GM12872 (cell line): ENCODE data around the gene LNX2.

Source experiments
- CTCF ChIP-seq: IDR thresholded peaks from 3 replicates; pipeline ENCODE4 v1.5.1; 2011; ENCODE audit warnings: low read depth, mild to moderate bottlenecking, low read length, moderate library complexity; ENCODE audit not compliant: insufficient read depth

The LNX2 gene

GRCh38 chr13:27574661-27575060 lies 45.7 kb downstream of the LNX2 start:
- TF ChIP-seq CTCF, result no peak

GRCh38 chr13:27573265-27573664 lies 47.1 kb downstream of the LNX2 start:
- no peak for TF ChIP-seq CTCF

GRCh38 chr13:27572234-27572901 lies 48.0 kb downstream of the LNX2 start:
- TF ChIP-seq CTCF, result no peak

DNA sequence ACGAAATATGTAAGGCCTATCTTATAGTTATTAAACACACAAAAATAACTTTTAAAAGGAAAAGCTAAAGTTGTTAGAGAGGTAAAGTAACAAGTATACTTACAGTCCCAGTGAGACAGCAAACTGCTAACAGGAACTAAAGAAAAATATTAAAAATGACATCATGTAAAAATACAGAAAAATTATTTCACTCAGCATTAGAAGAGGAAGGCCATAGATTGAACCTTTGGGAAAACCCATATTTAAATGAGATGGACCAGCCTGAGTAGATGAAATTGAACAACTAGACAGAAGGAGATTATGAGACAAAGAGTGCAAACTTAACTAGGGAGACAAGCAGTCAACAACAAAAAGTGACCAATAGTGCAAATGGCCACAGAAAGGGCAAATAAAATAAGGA lies 49.4 kb downstream of the LNX2 start:
- no peak for TF ChIP-seq CTCF

GRCh38 chr13:27569405-27569804 lies 50.9 kb downstream of the LNX2 start:
- no peak for TF ChIP-seq CTCF

DNA sequence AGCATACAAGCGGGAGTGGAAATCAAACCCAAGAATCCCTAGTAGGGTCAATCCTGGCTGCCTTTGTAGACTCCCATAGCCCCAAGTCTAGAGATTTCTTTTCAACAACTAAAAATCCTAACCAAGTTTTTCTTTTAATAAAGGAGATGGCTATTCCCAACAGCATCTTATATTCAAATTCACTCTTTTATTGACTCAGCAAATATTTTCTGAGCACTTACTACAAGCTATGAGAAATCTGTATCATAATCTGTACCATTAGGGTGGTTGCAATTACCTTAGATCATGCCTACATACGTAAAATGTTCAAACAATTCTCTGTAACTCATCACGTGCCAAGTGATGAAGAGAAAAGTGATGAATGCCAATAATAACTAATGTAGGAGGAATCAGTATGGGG lies 54.5 kb downstream of the LNX2 start:
- TF ChIP-seq CTCF, result no peak

- no peak for TF ChIP-seq CTCF
Observed at GRCh38 chr13:27562457-27562856, 57.9 kb downstream of the LNX2 start.
